ENCODE data around the gene VASN. TPM values are rescaled to one million over a fixed set of nuclear protein-coding genes. Genes with fewer than 3 reads are reported as not detected.

Gene VASN
- total RNA-seq, 1 donor from 2014 or later, result 3.1 TPM

- H3K36me3 Mint-ChIP-seq, result peaks cover 2% of the 10 kb centered on the region
Measured at GRCh38 chr16:4364196-4365013, 7.2 kb upstream of the VASN start.

GRCh38 chr16:4365014-4365406 is 6.6 kb upstream of the VASN start:
- no peak overlapping the region for H3K4me3 Mint-ChIP-seq
- H4K20me1 ChIP-seq (ENCODE audit: low read depth), result no peaks in the 10 kb centered on the region
- no peaks in the 10 kb centered on the region for H3K36me3 ChIP-seq
- peaks cover 8% of the 10 kb centered on the region for H3K27me3 Mint-ChIP-seq (ENCODE audit: insufficient read depth, low read depth)
- H3K27me3 ChIP-seq, result no peaks in the 10 kb centered on the region
- no peaks in the 10 kb centered on the region for H3F3A ChIP-seq (ENCODE audit: low read depth)
- H3K4me2 ChIP-seq, result no peak overlapping the region
- H3K4me1 ChIP-seq, result no peaks in the 10 kb centered on the region
- H3K27ac Mint-ChIP-seq, result no peak overlapping the region
- no peaks in the 10 kb centered on the region for H3K9me3 ChIP-seq (ENCODE audit: low read depth)
- H3K4me1 Mint-ChIP-seq, result peaks cover 11% of the 10 kb centered on the region
- H3K79me2 ChIP-seq (ENCODE audit: low read depth), result no peaks in the 10 kb centered on the region
- H3K9me3 Mint-ChIP-seq, result no peaks in the 10 kb centered on the region
- no peak overlapping the region for H3K27ac ChIP-seq
- H3K9ac ChIP-seq, result no peak overlapping the region
- H3K4me3 ChIP-seq, result no peak overlapping the region
- peaks cover 2% of the 10 kb centered on the region for H3K36me3 Mint-ChIP-seq
- H2AFZ ChIP-seq (replicated peaks), result no peak overlapping the region
- no peak for DNase-seq (ENCODE audit: low spot score)
- TF ChIP-seq CTCF (IDR thresholded peaks at IDR 0.05), result no peak
- TF ChIP-seq EZH2phosphoT487 (IDR thresholded peaks at IDR 0.05), result no peak

More at GRCh38 chr16:4364196-4365013, 7.2 kb upstream of the VASN start:
- Histone ChIP-seq H3K4me2 (no peak overlapping the region), H3K4me1 (no peaks in the 10 kb centered on the region), H3K9me3 (ENCODE audit: low read depth) (no peaks in the 10 kb centered on the region), H3K27me3 (no peaks in the 10 kb centered on the region), H3F3A (ENCODE audit: low read depth) (no peaks in the 10 kb centered on the region), H3K27ac (no peak overlapping the region), H4K20me1 (ENCODE audit: low read depth) (no peaks in the 10 kb centered on the region), H3K79me2 (ENCODE audit: low read depth) (no peaks in the 10 kb centered on the region), H3K36me3 (no peaks in the 10 kb centered on the region), H3K9ac (no peak overlapping the region), H3K4me3 (no peak overlapping the region), H2AFZ (replicated peaks) (no peak overlapping the region)
- Mint-ChIP-seq H3K27me3 (ENCODE audit: insufficient read depth, low read depth) (peaks cover 8% of the 10 kb centered on the region), H3K27ac (no peak overlapping the region), H3K4me1 (peaks cover 11% of the 10 kb centered on the region), H3K9me3 (no peaks in the 10 kb centered on the region), H3K4me3 (no peak overlapping the region)
- DNase-seq (ENCODE audit: low spot score), result no peak
- TF ChIP-seq EZH2phosphoT487 (IDR thresholded peaks at IDR 0.05) (no peak), CTCF (IDR thresholded peaks at IDR 0.05) (no peak), EZH2 (IDR thresholded peaks at IDR 0.05) (no peak)

- peaks cover 2% of the 10 kb centered on the region for H3K36me3 Mint-ChIP-seq
- H3K36me3 ChIP-seq, result no peaks in the 10 kb centered on the region
- peaks cover 11% of the 10 kb centered on the region for H3K4me1 Mint-ChIP-seq
- no peaks in the 10 kb centered on the region for H3F3A ChIP-seq (ENCODE audit: low read depth)
- no peak overlapping the region for H3K4me3 Mint-ChIP-seq
- no peaks in the 10 kb centered on the region for H3K79me2 ChIP-seq (ENCODE audit: low read depth)
- H3K9me3 Mint-ChIP-seq, result no peaks in the 10 kb centered on the region
- TF ChIP-seq CTCF (IDR thresholded peaks at IDR 0.05) (no peak), EZH2 (IDR thresholded peaks at IDR 0.05) (no peak), EZH2phosphoT487 (IDR thresholded peaks at IDR 0.05) (no peak)
- H3K27me3 ChIP-seq, result no peaks in the 10 kb centered on the region
- no peak for DNase-seq (ENCODE audit: low spot score)
- no peak overlapping the region for H3K4me2 ChIP-seq
- peaks cover 8% of the 10 kb centered on the region for H3K27me3 Mint-ChIP-seq (ENCODE audit: insufficient read depth, low read depth)
- no peaks in the 10 kb centered on the region for H3K4me1 ChIP-seq
- no peak overlapping the region for H3K4me3 ChIP-seq
- H3K27ac Mint-ChIP-seq, result peak overlapping the region; percentile 63
- no peak overlapping the region for H2AFZ ChIP-seq (replicated peaks)
- peaks cover 3% of the 10 kb centered on the region for H4K20me1 ChIP-seq (ENCODE audit: low read depth)
- H3K9ac ChIP-seq, result no peak overlapping the region
- no peak overlapping the region for H3K27ac ChIP-seq
- H3K9me3 ChIP-seq (ENCODE audit: low read depth), result no peaks in the 10 kb centered on the region
Measured at GRCh38 chr16:4365615-4366014, 6.0 kb upstream of the VASN start.

All from neural progenitor cell (in vitro differentiated cells).